WTC11 (cell line): ENCODE results near the gene LYL1. TPM values are rescaled to one million over a fixed set of nuclear protein-coding genes. Genes with fewer than 3 reads are reported as not detected.

Experiments
- ATAC-seq: fragments of 200-7000 bp; cut with Tn5 transposase; 2 replicates; pipeline ENCODE4 v1.10.0; 2021; ENCODE audit warnings: mild to moderate bottlenecking, moderate library complexity
- CTCF ChIA-PET: fragments of 300-600 bp; sonication (Branson Sonifier 250); formaldehyde crosslinking; loops from one replicate; lab custom pipeline; 2021; ENCODE audit warnings: antibody characterized with exemption; lab: Charles Lee
- POLR2A ChIA-PET: fragments of 350-600 bp; sonication (Branson Sonifier 250); formaldehyde crosslinking; loops from one replicate; lab custom pipeline; 2021; ENCODE audit warnings: antibody characterized with exemption; lab: Charles Lee
- DNase-seq: peaks from one replicate; pipeline ENCODE4 v3.0.0; 2021; ENCODE audit warnings: low spot score
- H3K27ac Mint-ChIP-seq: 2 replicates; pipeline ENCODE4 v1.8.0; 2021; ENCODE audit warnings: mixed read lengths
- H3K27me3 Mint-ChIP-seq: 2 replicates; pipeline ENCODE4 v1.8.0; 2021; ENCODE audit warnings: low read depth, mild to moderate bottlenecking, moderate library complexity, mixed read lengths
- H3K36me3 Mint-ChIP-seq: 2 replicates; pipeline ENCODE4 v1.8.0; 2021; ENCODE audit warnings: mixed read lengths
- H3K4me1 Mint-ChIP-seq: 2 replicates; pipeline ENCODE4 v1.8.0; 2022; ENCODE audit warnings: mixed read lengths
- H3K4me3 Mint-ChIP-seq: 2 replicates; pipeline ENCODE4 v1.8.0; 2021; ENCODE audit warnings: mild to moderate bottlenecking, moderate library complexity, mixed read lengths
- H3K9me3 Mint-ChIP-seq: 2 replicates; pipeline ENCODE4 v1.8.0; 2021; ENCODE audit warnings: mixed read lengths
- ATF6 ChIP-seq: sonication (generic); formaldehyde crosslinking; IDR thresholded peaks from 2 replicates; pipeline ENCODE4 v1.8.1; 2023; ENCODE audit warnings: mild to moderate bottlenecking, missing genetic modification reagents
- CDX4 ChIP-seq: fragments of 250-450 bp; sonication (Bioruptor Pico); IDR thresholded peaks from 2 replicates; pipeline ENCODE4 v1.9.0; 2021; ENCODE audit warnings: moderate library complexity, mild to moderate bottlenecking, inconsistent platforms, borderline replicate concordance
- CREM ChIP-seq: sonication (generic); formaldehyde crosslinking; IDR thresholded peaks from 2 replicates; pipeline ENCODE4 v1.8.1; 2022; ENCODE audit warnings: mild to moderate bottlenecking, missing genetic modification reagents, moderate library complexity
- FOXP1 ChIP-seq: sonication (generic); formaldehyde crosslinking; IDR thresholded peaks from 2 replicates; pipeline ENCODE4 v1.8.0; 2022; ENCODE audit warnings: missing genetic modification reagents, mild to moderate bottlenecking, moderate library complexity, borderline replicate concordance
- GABPB1 ChIP-seq: sonication (generic); formaldehyde crosslinking; IDR thresholded peaks from 2 replicates; pipeline ENCODE4 v1.8.1; 2023; ENCODE audit warnings: mild to moderate bottlenecking, missing genetic modification reagents
- GRHL2 ChIP-seq: fragments of 250-450 bp; sonication (Bioruptor Pico); IDR thresholded peaks from 2 replicates; pipeline ENCODE4 v1.8.0; 2022; ENCODE audit warnings: mild to moderate bottlenecking, moderate library complexity; ENCODE audit not compliant: insufficient replicate concordance, severe bottlenecking
- HMGA2 ChIP-seq: fragments of 250-450 bp; sonication (Bioruptor Pico); IDR thresholded peaks from 2 replicates; pipeline ENCODE4 v1.4.0; 2021; ENCODE audit warnings: mild to moderate bottlenecking, moderate library complexity
- JUN ChIP-seq: sonication (generic); formaldehyde crosslinking; IDR thresholded peaks from 2 replicates; pipeline ENCODE4 v1.8.0; 2023; ENCODE audit warnings: mild to moderate bottlenecking, missing genetic modification reagents
- NFATC4 ChIP-seq: fragments of 250-450 bp; sonication (Bioruptor Pico); IDR thresholded peaks from 2 replicates; pipeline ENCODE4 v1.9.0; 2021; ENCODE audit warnings: mild to moderate bottlenecking
- NR1H2 ChIP-seq: sonication (generic); formaldehyde crosslinking; IDR thresholded peaks from 2 replicates; pipeline ENCODE4 v1.9.0; 2021; ENCODE audit warnings: mild to moderate bottlenecking, moderate library complexity, missing genetic modification reagents
- OVOL2 ChIP-seq: fragments of 250-450 bp; sonication (Bioruptor Pico); IDR thresholded peaks from 2 replicates; pipeline ENCODE4 v1.9.0; 2021; ENCODE audit warnings: mild to moderate bottlenecking, borderline replicate concordance
- PREB ChIP-seq: sonication (generic); formaldehyde crosslinking; IDR thresholded peaks from 2 replicates; pipeline ENCODE4 v1.8.1; 2022; ENCODE audit warnings: mild to moderate bottlenecking, missing genetic modification reagents, moderate library complexity, borderline replicate concordance
- SMAD3 ChIP-seq: sonication (generic); formaldehyde crosslinking; IDR thresholded peaks from 2 replicates; pipeline ENCODE4 v1.8.0; 2022; ENCODE audit warnings: missing genetic modification reagents, mild to moderate bottlenecking, borderline replicate concordance
- ZMAT4 ChIP-seq: fragments of 250-450 bp; sonication (Bioruptor Pico); IDR thresholded peaks from 2 replicates; pipeline ENCODE4 v1.9.0; 2021; ENCODE audit warnings: mild to moderate bottlenecking
- ZNF671 ChIP-seq: fragments of 250-450 bp; sonication (Bioruptor Pico); IDR thresholded peaks from 2 replicates; pipeline ENCODE4 v1.8.0; 2021; ENCODE audit warnings: mild to moderate bottlenecking
- ZSCAN18 ChIP-seq: fragments of 250-450 bp; sonication (Bioruptor Pico); IDR thresholded peaks from 2 replicates; pipeline ENCODE4 v2.1.2; 2022; ENCODE audit warnings: mild to moderate bottlenecking, moderate library complexity
- total RNA-seq: library from RNA; stranded (reverse); gene quantifications from 3 replicates; pipeline ENCODE4 v1.2.3, GENCODE V29; 2021
- TF ChIP-seq, protein P1 (sequence below): sonication (generic); formaldehyde crosslinking; IDR thresholded peaks from 2 replicates; pipeline ENCODE4 v1.8.1; 2022; ENCODE audit warnings: low read depth, missing genetic modification reagents, borderline replicate concordance
- TF ChIP-seq, protein P2 (sequence below): fragments of 250-450 bp; sonication (Bioruptor Pico); IDR thresholded peaks from 2 replicates; pipeline ENCODE4 v1.9.0; 2021; ENCODE audit warnings: mild to moderate bottlenecking
- TF ChIP-seq, protein P3 (sequence below): sonication (generic); formaldehyde crosslinking; conservative IDR thresholded peaks from 2 replicates; pipeline ENCODE4 v1.8.1; 2023; ENCODE audit warnings: mild to moderate bottlenecking, low read depth, missing genetic modification reagents, moderate library complexity

The LYL1 gene
- total RNA-seq, 1 experiment from 2014 or later, result 1.2 TPM

GRCh38 chr19:13050274-13050673 lies 52.4 kb downstream of the LYL1 start:
- TF ChIP-seq, protein P1, sequence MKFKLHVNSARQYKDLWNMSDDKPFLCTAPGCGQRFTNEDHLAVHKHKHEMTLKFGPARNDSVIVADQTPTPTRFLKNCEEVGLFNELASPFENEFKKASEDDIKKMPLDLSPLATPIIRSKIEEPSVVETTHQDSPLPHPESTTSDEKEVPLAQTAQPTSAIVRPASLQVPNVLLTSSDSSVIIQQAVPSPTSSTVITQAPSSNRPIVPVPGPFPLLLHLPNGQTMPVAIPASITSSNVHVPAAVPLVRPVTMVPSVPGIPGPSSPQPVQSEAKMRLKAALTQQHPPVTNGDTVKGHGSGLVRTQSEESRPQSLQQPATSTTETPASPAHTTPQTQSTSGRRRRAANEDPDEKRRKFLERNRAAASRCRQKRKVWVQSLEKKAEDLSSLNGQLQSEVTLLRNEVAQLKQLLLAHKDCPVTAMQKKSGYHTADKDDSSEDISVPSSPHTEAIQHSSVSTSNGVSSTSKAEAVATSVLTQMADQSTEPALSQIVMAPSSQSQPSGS (CRISPR knock-in tag), result no peak
- TF ChIP-seq FOXP1 (CRISPR knock-in tag) (no peak), ZSCAN18 (no peak), JUN (CRISPR knock-in tag) (no peak), GRHL2 (no peak), GABPB1 (CRISPR knock-in tag) (no peak), NFATC4 (no peak), OVOL2 (no peak), HMGA2 (CRISPR knock-in tag) (no peak), CREM (CRISPR knock-in tag) (no peak), CDX4 (CRISPR knock-in tag) (no peak), PREB (no peak), ATF6 (CRISPR knock-in tag) (no peak), NR1H2 (CRISPR knock-in tag) (no peak), ZNF671 (CRISPR knock-in tag) (no peak), ZMAT4 (no peak), SMAD3 (no peak)
- TF ChIP-seq, protein P2, sequence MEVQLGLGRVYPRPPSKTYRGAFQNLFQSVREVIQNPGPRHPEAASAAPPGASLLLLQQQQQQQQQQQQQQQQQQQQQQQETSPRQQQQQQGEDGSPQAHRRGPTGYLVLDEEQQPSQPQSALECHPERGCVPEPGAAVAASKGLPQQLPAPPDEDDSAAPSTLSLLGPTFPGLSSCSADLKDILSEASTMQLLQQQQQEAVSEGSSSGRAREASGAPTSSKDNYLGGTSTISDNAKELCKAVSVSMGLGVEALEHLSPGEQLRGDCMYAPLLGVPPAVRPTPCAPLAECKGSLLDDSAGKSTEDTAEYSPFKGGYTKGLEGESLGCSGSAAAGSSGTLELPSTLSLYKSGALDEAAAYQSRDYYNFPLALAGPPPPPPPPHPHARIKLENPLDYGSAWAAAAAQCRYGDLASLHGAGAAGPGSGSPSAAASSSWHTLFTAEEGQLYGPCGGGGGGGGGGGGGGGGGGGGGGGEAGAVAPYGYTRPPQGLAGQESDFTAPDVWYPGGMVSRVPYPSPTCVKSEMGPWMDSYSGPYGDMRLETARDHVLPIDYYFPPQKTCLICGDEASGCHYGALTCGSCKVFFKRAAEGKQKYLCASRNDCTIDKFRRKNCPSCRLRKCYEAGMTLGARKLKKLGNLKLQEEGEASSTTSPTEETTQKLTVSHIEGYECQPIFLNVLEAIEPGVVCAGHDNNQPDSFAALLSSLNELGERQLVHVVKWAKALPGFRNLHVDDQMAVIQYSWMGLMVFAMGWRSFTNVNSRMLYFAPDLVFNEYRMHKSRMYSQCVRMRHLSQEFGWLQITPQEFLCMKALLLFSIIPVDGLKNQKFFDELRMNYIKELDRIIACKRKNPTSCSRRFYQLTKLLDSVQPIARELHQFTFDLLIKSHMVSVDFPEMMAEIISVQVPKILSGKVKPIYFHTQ, result no peak
- TF ChIP-seq, protein P3, sequence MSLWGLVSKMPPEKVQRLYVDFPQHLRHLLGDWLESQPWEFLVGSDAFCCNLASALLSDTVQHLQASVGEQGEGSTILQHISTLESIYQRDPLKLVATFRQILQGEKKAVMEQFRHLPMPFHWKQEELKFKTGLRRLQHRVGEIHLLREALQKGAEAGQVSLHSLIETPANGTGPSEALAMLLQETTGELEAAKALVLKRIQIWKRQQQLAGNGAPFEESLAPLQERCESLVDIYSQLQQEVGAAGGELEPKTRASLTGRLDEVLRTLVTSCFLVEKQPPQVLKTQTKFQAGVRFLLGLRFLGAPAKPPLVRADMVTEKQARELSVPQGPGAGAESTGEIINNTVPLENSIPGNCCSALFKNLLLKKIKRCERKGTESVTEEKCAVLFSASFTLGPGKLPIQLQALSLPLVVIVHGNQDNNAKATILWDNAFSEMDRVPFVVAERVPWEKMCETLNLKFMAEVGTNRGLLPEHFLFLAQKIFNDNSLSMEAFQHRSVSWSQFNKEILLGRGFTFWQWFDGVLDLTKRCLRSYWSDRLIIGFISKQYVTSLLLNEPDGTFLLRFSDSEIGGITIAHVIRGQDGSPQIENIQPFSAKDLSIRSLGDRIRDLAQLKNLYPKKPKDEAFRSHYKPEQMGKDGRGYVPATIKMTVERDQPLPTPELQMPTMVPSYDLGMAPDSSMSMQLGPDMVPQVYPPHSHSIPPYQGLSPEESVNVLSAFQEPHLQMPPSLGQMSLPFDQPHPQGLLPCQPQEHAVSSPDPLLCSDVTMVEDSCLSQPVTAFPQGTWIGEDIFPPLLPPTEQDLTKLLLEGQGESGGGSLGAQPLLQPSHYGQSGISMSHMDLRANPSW (CRISPR knock-in tag), result no peak
- Mint-ChIP-seq H3K4me1 (peaks cover 32% of the 10 kb centered on the region), H3K4me3 (no peak overlapping the region), H3K27ac (no peak overlapping the region), H3K27me3 (peaks cover 99% of the 10 kb centered on the region), H3K9me3 (no peaks in the 10 kb centered on the region), H3K36me3 (no peaks in the 10 kb centered on the region)
- ATAC-seq, result no peak
- DNase-seq, result no peak
- ChIA-PET CTCF (interaction anchor here (3.2 to 12.4 kb wide), 4 partner anchors 10 to 85 kb away, joined by 13 to 177 read pairs (median 42); no protein-coding TSS in a partner anchor), POLR2A (interaction anchor here (0.5 kb wide), 1 partner anchor 8 kb away, joined by 3 read pairs; no protein-coding TSS in a partner anchor)
